ENCODE data around the gene PPP1R13L.

PPP1R13L gene

DNA sequence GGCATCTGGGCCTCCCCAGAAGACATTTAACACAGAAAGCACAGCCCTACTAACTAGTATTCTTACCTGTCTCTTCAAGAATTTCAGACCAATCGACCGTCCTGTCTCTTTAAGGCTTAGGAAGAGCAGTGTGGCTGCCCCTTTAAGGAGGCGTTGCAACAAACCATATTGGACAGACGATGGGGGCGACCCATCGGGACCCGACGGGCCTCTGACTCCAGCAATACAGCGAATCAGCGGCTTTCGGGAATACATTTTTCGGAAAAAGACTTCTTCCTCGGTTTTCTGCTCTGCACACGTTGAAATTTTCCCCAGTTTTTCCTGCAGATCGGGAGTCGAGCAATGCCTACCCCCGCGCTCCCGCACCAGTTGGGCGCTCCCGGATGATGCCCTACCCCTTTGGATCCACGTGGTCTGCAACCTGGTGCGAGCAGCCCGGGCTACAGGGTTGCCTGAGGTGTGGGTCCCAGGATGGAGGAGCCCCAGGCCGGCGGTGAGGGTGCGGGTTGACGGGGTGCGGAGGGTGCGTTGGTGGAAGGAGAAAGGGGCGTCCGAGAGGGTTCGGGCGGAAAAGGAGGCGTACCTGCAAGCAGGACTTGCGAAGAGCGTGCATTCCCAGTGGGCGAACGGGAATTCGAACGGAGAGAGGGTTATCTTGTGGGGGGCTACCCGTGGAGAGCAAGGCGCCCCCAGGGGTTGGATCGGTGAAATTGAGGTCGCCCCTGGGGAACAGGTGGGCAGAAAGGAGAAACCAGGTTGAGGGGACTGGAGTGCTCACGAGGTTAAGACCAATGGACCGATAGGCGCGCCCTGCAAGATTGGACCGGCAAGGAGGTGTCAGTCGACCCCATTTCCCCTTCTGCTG, 1.6 kb upstream of the PPP1R13L start, which contains the start of gene POLR1G:
Gene POLR1G (plus strand): TSS at position 419 of the 865 bp plus-strand sequence. CDS start 53 bp downstream, at position 472.
- Histone ChIP-seq H3K4me3 (IDR thresholded peaks at IDR 0.05; ENCODE audit: insufficient read depth, low read depth, low read length) (peak within 1 kb of the TSS; percentile 42), H3K4me2 (peak within 1 kb of the TSS; percentile 87), H3K4me1 (ENCODE audit: low read depth, poor library complexity, severe bottlenecking) (peaks cover 10% of the 10 kb centered on the region), H3K36me3 (ENCODE audit: insufficient read depth) (no peaks in the 10 kb centered on the region), H3K27ac (peak within 1 kb of the TSS; percentile 72), H3K9ac (peak within 1 kb of the TSS; percentile 90), H3K27me3 (ENCODE audit: insufficient read depth, low read depth) (no peaks in the 10 kb centered on the region; the same call in 1 of the 2 replicates), H2AFZ (ENCODE audit: low read depth) (peak within 1 kb of the TSS; percentile 66), H4K20me1 (ENCODE audit: insufficient read depth) (no peaks in the 10 kb centered on the region), H3K79me2 (ENCODE audit: insufficient read depth, low read depth) (peaks cover 26% of the 10 kb centered on the region)
- TF ChIP-seq, protein P1, sequence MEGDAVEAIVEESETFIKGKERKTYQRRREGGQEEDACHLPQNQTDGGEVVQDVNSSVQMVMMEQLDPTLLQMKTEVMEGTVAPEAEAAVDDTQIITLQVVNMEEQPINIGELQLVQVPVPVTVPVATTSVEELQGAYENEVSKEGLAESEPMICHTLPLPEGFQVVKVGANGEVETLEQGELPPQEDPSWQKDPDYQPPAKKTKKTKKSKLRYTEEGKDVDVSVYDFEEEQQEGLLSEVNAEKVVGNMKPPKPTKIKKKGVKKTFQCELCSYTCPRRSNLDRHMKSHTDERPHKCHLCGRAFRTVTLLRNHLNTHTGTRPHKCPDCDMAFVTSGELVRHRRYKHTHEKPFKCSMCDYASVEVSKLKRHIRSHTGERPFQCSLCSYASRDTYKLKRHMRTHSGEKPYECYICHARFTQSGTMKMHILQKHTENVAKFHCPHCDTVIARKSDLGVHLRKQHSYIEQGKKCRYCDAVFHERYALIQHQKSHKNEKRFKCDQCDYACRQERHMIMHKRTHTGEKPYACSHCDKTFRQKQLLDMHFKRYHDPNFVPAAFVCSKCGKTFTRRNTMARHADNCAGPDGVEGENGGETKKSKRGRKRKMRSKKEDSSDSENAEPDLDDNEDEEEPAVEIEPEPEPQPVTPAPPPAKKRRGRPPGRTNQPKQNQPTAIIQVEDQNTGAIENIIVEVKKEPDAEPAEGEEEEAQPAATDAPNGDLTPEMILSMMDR (conservative IDR thresholded peaks at IDR 0.05; ENCODE audit: low read depth, low read length) = no peak

DNA sequence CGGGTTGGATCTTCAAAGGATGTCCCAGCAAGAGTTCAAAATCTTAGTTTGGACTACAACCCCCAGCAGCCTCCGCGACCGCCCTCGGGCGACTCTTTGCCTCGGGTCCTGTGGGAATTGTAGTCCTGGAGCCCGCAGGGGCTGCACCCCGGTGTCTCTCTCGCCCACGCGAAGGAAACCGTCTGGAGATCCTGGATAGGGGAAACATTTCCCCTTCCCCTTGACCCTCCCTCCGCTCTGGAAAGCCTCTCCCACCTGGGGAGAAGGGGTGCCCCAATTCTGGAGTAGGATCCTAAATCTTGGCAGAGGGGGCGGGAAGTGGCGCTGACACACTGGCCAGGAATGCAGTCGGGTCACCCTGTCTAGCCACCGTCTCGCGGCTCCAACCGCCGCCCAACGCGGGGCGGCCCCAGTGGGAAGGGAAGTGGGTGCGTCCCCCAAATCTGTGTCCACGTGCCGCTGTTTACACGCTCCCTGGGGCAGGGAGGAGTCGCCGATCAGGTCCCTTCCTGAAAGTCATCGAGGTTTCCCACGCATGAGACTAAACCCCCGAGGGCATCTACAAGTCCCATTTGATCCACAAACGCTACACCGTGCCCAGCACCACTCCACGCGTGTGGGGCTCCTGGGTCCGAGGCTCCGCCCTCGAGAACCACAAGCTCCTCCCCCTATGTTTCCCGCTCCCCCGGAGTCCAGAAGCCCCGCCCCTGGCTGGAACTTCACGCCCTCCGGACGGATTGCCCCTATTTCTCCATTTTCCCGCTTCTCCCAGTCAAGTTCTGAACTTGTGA, 761 bp upstream of the PPP1R13L start:
- peaks cover 26% of the 10 kb centered on the region for H3K79me2 ChIP-seq (ENCODE audit: insufficient read depth, low read depth)
- H3K27ac ChIP-seq = peak overlapping the region; percentile 72
- peak overlapping the region; percentile 42 for H3K4me3 ChIP-seq (IDR thresholded peaks at IDR 0.05; ENCODE audit: insufficient read depth, low read depth, low read length)
- no peaks in the 10 kb centered on the region for H4K20me1 ChIP-seq (ENCODE audit: insufficient read depth)
- no peaks in the 10 kb centered on the region for H3K36me3 ChIP-seq (ENCODE audit: insufficient read depth)
- TF ChIP-seq, protein P1 (conservative IDR thresholded peaks at IDR 0.05; ENCODE audit: low read depth, low read length) = no peak
- H3K4me1 ChIP-seq (ENCODE audit: low read depth, poor library complexity, severe bottlenecking) = peaks cover 10% of the 10 kb centered on the region
- H3K9ac ChIP-seq = peak overlapping the region; percentile 90
- peak overlapping the region; percentile 66 for H2AFZ ChIP-seq (ENCODE audit: low read depth)
- no peaks in the 10 kb centered on the region; the same call in 1 of the 2 replicates for H3K27me3 ChIP-seq (ENCODE audit: insufficient read depth, low read depth)
- H3K4me2 ChIP-seq = peak overlapping the region; percentile 87

DNA sequence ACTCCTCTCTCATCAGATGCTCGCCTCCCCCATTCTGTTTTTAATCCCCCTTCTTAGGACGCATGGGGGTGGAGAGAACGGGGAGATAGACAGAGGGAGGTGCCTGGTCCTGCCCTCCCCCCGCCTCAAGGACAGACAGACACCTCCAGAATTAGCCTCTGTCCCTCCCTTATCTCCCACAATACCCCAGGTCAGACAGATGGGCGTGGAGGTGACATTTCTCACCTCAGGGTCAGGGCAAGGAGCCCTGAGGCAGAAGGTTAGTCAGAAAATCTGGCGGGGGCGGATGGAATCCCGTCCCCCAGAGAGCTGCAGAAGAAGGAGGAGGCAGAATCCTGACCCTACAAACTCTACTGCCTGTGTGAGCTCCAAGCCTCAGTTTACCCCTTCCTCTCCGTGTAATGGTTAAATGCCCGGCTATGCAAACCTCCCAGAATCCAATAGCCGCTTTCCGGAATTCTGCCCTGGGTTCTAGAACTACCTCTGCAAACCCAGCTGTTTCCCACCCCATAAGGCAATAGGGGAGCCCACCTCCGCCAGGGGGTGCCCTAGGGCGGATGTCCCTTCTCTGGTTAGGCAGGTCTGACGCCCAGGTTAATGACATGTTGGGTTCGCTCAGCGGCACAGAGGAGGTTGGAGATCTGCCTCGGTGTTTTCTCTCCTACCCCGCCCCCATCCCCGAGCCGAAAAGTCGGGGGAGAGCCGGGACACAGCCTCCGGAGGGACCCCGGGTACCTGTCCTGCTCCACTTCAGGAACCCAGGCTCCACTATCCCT, 900 bp downstream of the PPP1R13L start:
- no peak overlapping the region for H3K9ac ChIP-seq
- no peak overlapping the region for H3K4me2 ChIP-seq
- H3K4me1 ChIP-seq (ENCODE audit: low read depth, poor library complexity, severe bottlenecking) = peaks cover 10% of the 10 kb centered on the region
- H3K27me3 ChIP-seq (ENCODE audit: insufficient read depth, low read depth) = no peaks in the 10 kb centered on the region; the same call in 1 of the 2 replicates
- H4K20me1 ChIP-seq (ENCODE audit: insufficient read depth) = no peaks in the 10 kb centered on the region
- no peak overlapping the region for H3K4me3 ChIP-seq (IDR thresholded peaks at IDR 0.05; ENCODE audit: insufficient read depth, low read depth, low read length)
- TF ChIP-seq, protein P1 (conservative IDR thresholded peaks at IDR 0.05; ENCODE audit: low read depth, low read length) = peak; percentile 38; the same call in 1 of the 2 replicates
- H2AFZ ChIP-seq (ENCODE audit: low read depth) = no peak overlapping the region
- no peak overlapping the region for H3K27ac ChIP-seq
- peaks cover 22% of the 10 kb centered on the region for H3K79me2 ChIP-seq (ENCODE audit: insufficient read depth, low read depth)
- no peaks in the 10 kb centered on the region for H3K36me3 ChIP-seq (ENCODE audit: insufficient read depth)

DNA sequence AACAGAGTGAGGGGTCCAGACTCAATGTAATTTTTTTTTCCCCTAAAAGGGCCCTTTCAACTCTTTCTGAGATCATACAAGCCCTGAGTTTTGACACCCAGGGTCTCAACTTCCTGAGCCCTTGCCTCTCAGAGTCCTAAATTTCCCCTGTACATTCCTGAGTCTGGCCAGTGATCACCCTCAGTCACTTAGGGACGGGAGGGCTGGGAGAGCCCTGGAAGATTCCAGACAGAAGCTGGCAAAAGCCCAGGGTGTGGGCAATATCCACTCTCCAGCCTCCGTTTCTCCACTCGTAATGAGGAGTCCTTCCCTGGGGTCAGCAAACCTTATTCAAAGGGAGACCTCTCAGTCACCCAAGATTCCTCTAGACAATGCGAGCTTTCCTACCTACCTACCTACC, 1.6 kb downstream of the PPP1R13L start:
- Histone ChIP-seq H4K20me1 (ENCODE audit: insufficient read depth) (no peaks in the 10 kb centered on the region), H3K36me3 (ENCODE audit: insufficient read depth) (no peaks in the 10 kb centered on the region), H2AFZ (ENCODE audit: low read depth) (no peak overlapping the region), H3K4me1 (ENCODE audit: low read depth, poor library complexity, severe bottlenecking) (peaks cover 8% of the 10 kb centered on the region), H3K4me3 (IDR thresholded peaks at IDR 0.05; ENCODE audit: insufficient read depth, low read depth, low read length) (no peak overlapping the region), H3K4me2 (no peak overlapping the region), H3K27me3 (ENCODE audit: insufficient read depth, low read depth) (no peaks in the 10 kb centered on the region; the same call in 1 of the 2 replicates), H3K79me2 (ENCODE audit: insufficient read depth, low read depth) (peaks cover 17% of the 10 kb centered on the region), H3K9ac (no peak overlapping the region), H3K27ac (no peak overlapping the region)
- TF ChIP-seq, protein P1 (conservative IDR thresholded peaks at IDR 0.05; ENCODE audit: low read depth, low read length) = no peak

Data from KMS-11 (cell line).